H1 (cell line): ENCODE data around the gene ARRDC2. TPM values are rescaled to one million over a fixed set of nuclear protein-coding genes. Genes with fewer than 3 reads are reported as not detected.

Experiments
- CEBPB ChIP-seq: IDR thresholded peaks from 2 replicates; pipeline ENCODE4 v1.6.1; 2012; ENCODE audit warnings: low read depth, low read length
- NRF1 ChIP-seq: IDR thresholded peaks from 2 replicates; pipeline ENCODE4 v1.6.1; 2011; ENCODE audit warnings: mild to moderate bottlenecking, low read depth, low read length, improper control_type of control experiment
- POLR2AphosphoS5 ChIP-seq: IDR thresholded peaks from 2 replicates; pipeline ENCODE4 v1.6.1; 2011; ENCODE audit warnings: low read depth, low read length
- RNF2 ChIP-seq: fragments of 200-900, 300-1000 bp; sonication (generic); IDR thresholded peaks from 2 replicates; pipeline ENCODE4 v1.7.1; 2016; ENCODE audit warnings: borderline replicate concordance, low read depth, mild to moderate bottlenecking, antibody characterized with exemption, low read length; ENCODE audit not compliant: poor library complexity, severe bottlenecking; ENCODE audit errors: missing control alignments
- SIX5 ChIP-seq: IDR thresholded peaks from 2 replicates; pipeline ENCODE4 v1.6.1; 2011; ENCODE audit warnings: mild to moderate bottlenecking, low read depth, low read length
- SP2 ChIP-seq: IDR thresholded peaks from 2 replicates; pipeline ENCODE4 v1.6.1; 2012; ENCODE audit warnings: mild to moderate bottlenecking, low read length, inconsistent platforms
- TAF7 ChIP-seq: optimal IDR thresholded peaks from 2 replicates; pipeline ENCODE3; 2011; ENCODE audit warnings: low read depth, mild to moderate bottlenecking, inconsistent platforms, low read length, moderate library complexity, borderline replicate concordance
- YY1 ChIP-seq: IDR thresholded peaks from 2 replicates; pipeline ENCODE4 v1.6.1; 2011; ENCODE audit warnings: low read depth, mild to moderate bottlenecking, low read length
- ZNF274 ChIP-seq: IDR thresholded peaks from 2 replicates; pipeline ENCODE4 v1.7.0; 2012; ENCODE audit warnings: low read length, borderline replicate concordance; ENCODE audit errors: extremely low read depth
- polyA plus RNA-seq, 7 experiments: library from polyadenylated mRNA; depleted of rRNA in 3 of 7; stranded (reverse) in 5 of 7; unstranded in 2 of 7; fragments of >200 nt in 5 of 7; fragments of 200-250 nt in 2 of 7; gene quantifications; 1 replicate in 5 of 7; 2 replicates in 1 of 7; 4 replicates in 1 of 7; pipeline versions ENCODE4 v1.2.1 to v1.2.3, GENCODE V29; 2011 to 2013; ENCODE audit warnings: missing spikeins in 2 of 7, mixed read lengths in 2 of 7
- total RNA-seq: library from RNA; stranded (reverse); fragmentation: NEBNext Ultra II Directional; extraction: Animal tissue kit (Norgen Biotek cat#: 25700); gene quantifications from 2 replicates; pipeline ENCODE4 v1.2.1, GENCODE V29; 2021
- TF ChIP-seq, protein P1 (sequence below): fragments of 300-600 bp; sonication (generic); IDR thresholded peaks from 2 replicates; pipeline ENCODE4 v1.7.1; 2012; ENCODE audit warnings: low read length, moderate library complexity, mild to moderate bottlenecking, inconsistent platforms; ENCODE audit not compliant: insufficient replicate concordance

ARRDC2 gene
- total and polyA plus RNA-seq, 2 of the 8 experiments (the other 6 are each of a cell fraction or from before 2014, with no cell fraction given) = 5.4 to 6.9 TPM

DNA sequence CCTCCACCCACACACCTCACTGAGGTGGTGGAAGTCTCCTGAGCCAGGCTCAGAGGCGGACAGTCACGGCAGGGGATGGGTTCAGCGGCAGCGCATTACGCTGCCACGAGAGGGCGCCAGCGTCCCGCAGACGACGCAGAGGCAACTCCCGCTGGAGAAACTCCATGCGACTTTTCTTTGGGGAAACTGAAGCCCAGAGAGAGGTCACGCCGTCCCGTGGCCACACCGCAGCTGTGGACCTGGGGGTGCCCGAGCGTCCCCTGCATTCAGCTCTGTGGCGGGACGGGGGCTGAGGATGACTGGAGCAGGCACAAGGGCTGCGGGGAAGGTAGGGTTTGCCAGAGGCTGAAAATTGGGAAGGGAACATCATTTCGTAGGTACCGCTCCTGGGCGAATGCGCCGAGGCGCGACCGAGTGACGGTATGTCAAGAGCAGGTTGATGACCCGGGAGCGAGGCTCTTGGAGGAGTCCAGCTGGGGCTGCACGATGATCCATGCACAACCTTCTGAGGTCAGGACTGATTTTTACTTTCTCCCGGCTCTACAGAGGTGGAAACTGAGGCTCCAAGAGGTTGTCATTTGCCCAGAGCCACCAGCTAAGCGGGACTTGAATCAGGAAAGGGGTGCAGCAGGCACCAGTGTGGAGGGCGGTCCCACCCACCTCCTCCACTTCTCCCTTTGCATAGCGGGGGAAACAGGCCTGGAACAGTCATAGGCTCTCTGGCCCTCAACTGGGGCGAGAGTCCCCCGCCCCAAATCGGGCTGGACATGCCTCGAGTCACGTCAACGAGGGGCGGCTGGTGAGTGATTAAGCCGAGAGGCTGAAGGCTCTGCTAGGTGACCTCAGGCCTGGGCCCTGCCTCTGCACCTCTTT, 690 bp upstream of the ARRDC2 start (continued):
- TF ChIP-seq, protein P1, sequence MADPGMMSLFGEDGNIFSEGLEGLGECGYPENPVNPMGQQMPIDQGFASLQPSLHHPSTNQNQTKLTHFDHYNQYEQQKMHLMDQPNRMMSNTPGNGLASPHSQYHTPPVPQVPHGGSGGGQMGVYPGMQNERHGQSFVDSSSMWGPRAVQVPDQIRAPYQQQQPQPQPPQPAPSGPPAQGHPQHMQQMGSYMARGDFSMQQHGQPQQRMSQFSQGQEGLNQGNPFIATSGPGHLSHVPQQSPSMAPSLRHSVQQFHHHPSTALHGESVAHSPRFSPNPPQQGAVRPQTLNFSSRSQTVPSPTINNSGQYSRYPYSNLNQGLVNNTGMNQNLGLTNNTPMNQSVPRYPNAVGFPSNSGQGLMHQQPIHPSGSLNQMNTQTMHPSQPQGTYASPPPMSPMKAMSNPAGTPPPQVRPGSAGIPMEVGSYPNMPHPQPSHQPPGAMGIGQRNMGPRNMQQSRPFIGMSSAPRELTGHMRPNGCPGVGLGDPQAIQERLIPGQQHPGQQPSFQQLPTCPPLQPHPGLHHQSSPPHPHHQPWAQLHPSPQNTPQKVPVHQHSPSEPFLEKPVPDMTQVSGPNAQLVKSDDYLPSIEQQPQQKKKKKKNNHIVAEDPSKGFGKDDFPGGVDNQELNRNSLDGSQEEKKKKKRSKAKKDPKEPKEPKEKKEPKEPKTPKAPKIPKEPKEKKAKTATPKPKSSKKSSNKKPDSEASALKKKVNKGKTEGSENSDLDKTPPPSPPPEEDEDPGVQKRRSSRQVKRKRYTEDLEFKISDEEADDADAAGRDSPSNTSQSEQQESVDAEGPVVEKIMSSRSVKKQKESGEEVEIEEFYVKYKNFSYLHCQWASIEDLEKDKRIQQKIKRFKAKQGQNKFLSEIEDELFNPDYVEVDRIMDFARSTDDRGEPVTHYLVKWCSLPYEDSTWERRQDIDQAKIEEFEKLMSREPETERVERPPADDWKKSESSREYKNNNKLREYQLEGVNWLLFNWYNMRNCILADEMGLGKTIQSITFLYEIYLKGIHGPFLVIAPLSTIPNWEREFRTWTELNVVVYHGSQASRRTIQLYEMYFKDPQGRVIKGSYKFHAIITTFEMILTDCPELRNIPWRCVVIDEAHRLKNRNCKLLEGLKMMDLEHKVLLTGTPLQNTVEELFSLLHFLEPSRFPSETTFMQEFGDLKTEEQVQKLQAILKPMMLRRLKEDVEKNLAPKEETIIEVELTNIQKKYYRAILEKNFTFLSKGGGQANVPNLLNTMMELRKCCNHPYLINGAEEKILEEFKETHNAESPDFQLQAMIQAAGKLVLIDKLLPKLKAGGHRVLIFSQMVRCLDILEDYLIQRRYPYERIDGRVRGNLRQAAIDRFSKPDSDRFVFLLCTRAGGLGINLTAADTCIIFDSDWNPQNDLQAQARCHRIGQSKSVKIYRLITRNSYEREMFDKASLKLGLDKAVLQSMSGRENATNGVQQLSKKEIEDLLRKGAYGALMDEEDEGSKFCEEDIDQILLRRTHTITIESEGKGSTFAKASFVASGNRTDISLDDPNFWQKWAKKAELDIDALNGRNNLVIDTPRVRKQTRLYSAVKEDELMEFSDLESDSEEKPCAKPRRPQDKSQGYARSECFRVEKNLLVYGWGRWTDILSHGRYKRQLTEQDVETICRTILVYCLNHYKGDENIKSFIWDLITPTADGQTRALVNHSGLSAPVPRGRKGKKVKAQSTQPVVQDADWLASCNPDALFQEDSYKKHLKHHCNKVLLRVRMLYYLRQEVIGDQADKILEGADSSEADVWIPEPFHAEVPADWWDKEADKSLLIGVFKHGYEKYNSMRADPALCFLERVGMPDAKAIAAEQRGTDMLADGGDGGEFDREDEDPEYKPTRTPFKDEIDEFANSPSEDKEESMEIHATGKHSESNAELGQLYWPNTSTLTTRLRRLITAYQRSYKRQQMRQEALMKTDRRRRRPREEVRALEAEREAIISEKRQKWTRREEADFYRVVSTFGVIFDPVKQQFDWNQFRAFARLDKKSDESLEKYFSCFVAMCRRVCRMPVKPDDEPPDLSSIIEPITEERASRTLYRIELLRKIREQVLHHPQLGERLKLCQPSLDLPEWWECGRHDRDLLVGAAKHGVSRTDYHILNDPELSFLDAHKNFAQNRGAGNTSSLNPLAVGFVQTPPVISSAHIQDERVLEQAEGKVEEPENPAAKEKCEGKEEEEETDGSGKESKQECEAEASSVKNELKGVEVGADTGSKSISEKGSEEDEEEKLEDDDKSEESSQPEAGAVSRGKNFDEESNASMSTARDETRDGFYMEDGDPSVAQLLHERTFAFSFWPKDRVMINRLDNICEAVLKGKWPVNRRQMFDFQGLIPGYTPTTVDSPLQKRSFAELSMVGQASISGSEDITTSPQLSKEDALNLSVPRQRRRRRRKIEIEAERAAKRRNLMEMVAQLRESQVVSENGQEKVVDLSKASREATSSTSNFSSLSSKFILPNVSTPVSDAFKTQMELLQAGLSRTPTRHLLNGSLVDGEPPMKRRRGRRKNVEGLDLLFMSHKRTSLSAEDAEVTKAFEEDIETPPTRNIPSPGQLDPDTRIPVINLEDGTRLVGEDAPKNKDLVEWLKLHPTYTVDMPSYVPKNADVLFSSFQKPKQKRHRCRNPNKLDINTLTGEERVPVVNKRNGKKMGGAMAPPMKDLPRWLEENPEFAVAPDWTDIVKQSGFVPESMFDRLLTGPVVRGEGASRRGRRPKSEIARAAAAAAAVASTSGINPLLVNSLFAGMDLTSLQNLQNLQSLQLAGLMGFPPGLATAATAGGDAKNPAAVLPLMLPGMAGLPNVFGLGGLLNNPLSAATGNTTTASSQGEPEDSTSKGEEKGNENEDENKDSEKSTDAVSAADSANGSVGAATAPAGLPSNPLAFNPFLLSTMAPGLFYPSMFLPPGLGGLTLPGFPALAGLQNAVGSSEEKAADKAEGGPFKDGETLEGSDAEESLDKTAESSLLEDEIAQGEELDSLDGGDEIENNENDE = no peak
- no peak for TF ChIP-seq SP2
- no peak for TF ChIP-seq RNF2
- no peak for TF ChIP-seq NRF1
- TF ChIP-seq CEBPB = no peak
- no peak for TF ChIP-seq ZNF274
- no peak; the same call in 1 of the 2 replicates for TF ChIP-seq POLR2AphosphoS5
- no peak for TF ChIP-seq SIX5
- TF ChIP-seq TAF7 = peak; percentile 34
- peak; percentile 51; the same call in 1 of the 2 replicates for TF ChIP-seq YY1
